Adrenal gland (tissue), 12 donors: ENCODE data around the gene SLC7A14. TPM values are rescaled to one million over a fixed set of nuclear protein-coding genes. Genes with fewer than 3 reads are reported as not detected.

ENCODE experiments used
- DNase-seq, 7 donors: peaks; one replicate each; pipeline ENCODE4 v3.0.0-alpha.2; 2019 to 2020
- H3K27ac ChIP-seq, 5 donors: fragments of 200-600 bp; sonication (generic) in 4 of 5; 1 replicate in 3 of 5; 2 replicates in 2 of 5; pipeline versions ENCODE4 v1.5.1 to v1.8.0; 2016 to 2020; ENCODE audit warnings: mild to moderate bottlenecking in 1 of 5
- H3K27me3 ChIP-seq: fragments of 200-600 bp; 2 replicates; pipeline ENCODE4 v1.8.0; 2021
- H3K36me3 ChIP-seq, 2 donors: fragments of 200-600 bp; replicated peaks in 1 of 2; 1 replicate in 1 of 2; 2 replicates in 1 of 2; pipeline versions ENCODE4 v1.5.1 to v1.8.0; 2018 to 2022
- H3K4me1 ChIP-seq, 2 donors: fragments of 200-600 bp; replicated peaks in 1 of 2; 1 replicate in 1 of 2; 2 replicates in 1 of 2; pipeline versions ENCODE4 v1.5.1 to v1.8.0; 2018 to 2021
- H3K4me3 ChIP-seq, 4 donors: fragments of 200-600 bp; sonication (generic) in 3 of 4; one replicate each; pipeline ENCODE4 v1.5.1; 2016 to 2018
- H3K9me3 ChIP-seq, 3 donors: fragments of 200-600 bp; sonication (generic) in 1 of 3; replicated peaks in 1 of 3; 1 replicate in 2 of 3; 2 replicates in 1 of 3; pipeline versions ENCODE4 v1.5.1 to v1.8.0; 2016 to 2021
- POLR2A ChIP-seq, 2 donors: fragments of 450-650 bp; IDR thresholded peaks; one replicate each; pipeline ENCODE4 v1.6.1; 2017; ENCODE audit warnings: antibody characterized with exemption in 2 of 2, mild to moderate bottlenecking in 2 of 2, moderate library complexity in 1 of 2
- WGBS, 4 donors: extraction: QIAGEN DNeasy Blood & Tissue Kit in 2 of 4; methylation state at CpG; one replicate each; pipeline versions ENCODE4 v1.1.5 to v1.1.7; 2013 to 2017; 5-methylcytosine and 5-hydroxymethylcytosine counted together
- intact Hi-C, 2 donors: fragments of 100-400 bp; cut with DNase I; formaldehyde crosslinking; loops; one replicate each; pipeline versions ENCODE4 v1.14.1 to v1.15.0; 2022 to 2023
- polyA plus RNA-seq, 3 donors: library from polyadenylated mRNA; stranded (reverse); fragments of 200-250 nt in 2 of 3; fragments of 350-450 nt in 1 of 3; fragmentation: Illumina TruSeq in 1 of 3; extraction: RNeasy Lipid Tissue Mini Kit (QIAGEN cat#74804) in 1 of 3; gene quantifications; one replicate each; pipeline ENCODE4 v1.2.3, GENCODE V29; 2013 to 2014
- total RNA-seq, 9 donors: library from RNA; depleted of rRNA in 4 of 9; stranded (reverse); fragments of >200 nt in 4 of 9; fragments of 120-200 nt in 1 of 9; fragmentation: NEBNext Ultra II Directional in 1 of 9; extraction: Animal tissue kit (Norgen Biotek cat#: 25700) in 1 of 9; gene quantifications; one replicate each; pipeline versions ENCODE4 v1.1.0 to v1.2.4, GENCODE V29; 2013 to 2023
- TF ChIP-seq, protein P1 (sequence below), 6 experiments: fragments of 450-650 bp in 4 of 6; fragments of 200-600 bp in 2 of 6; sonication (generic) in 1 of 6; IDR thresholded peaks; 1 replicate in 5 of 6; 2 replicates in 1 of 6; pipeline versions ENCODE4 v1.5.1 to v1.8.0; 2016 to 2021; ENCODE audit warnings: antibody characterized with exemption in 6 of 6, mild to moderate bottlenecking in 2 of 6, moderate library complexity in 1 of 6
- donor health status: healthy with polysubstance abuse.
- donor health status: Bipolar disorder and iron deficiency.
- donor health status: DM: yes; HTN: yes; CAD: no.
- donor health status: DM: no; HTN: no; CAD: no.
- donor health status: DM: no; HTN: no; CAD: no.
- donor health status: DM: yes; HTN: yes; CAD: no.

The SLC7A14 gene
- total and polyA plus RNA-seq, 12 donors, result 0.03 to 3.8 (median 0.48) TPM; not detected in 1

- no peak for DNase-seq
- TF ChIP-seq, protein P1, sequence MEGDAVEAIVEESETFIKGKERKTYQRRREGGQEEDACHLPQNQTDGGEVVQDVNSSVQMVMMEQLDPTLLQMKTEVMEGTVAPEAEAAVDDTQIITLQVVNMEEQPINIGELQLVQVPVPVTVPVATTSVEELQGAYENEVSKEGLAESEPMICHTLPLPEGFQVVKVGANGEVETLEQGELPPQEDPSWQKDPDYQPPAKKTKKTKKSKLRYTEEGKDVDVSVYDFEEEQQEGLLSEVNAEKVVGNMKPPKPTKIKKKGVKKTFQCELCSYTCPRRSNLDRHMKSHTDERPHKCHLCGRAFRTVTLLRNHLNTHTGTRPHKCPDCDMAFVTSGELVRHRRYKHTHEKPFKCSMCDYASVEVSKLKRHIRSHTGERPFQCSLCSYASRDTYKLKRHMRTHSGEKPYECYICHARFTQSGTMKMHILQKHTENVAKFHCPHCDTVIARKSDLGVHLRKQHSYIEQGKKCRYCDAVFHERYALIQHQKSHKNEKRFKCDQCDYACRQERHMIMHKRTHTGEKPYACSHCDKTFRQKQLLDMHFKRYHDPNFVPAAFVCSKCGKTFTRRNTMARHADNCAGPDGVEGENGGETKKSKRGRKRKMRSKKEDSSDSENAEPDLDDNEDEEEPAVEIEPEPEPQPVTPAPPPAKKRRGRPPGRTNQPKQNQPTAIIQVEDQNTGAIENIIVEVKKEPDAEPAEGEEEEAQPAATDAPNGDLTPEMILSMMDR (IDR thresholded peaks at IDR 0.05), result no peak
- no peak for TF ChIP-seq POLR2A (IDR thresholded peaks at IDR 0.05)
- intact Hi-C loops, result no loop called here
- Histone ChIP-seq H3K9me3 (no peaks in the 10 kb centered on the region), H3K4me1 (peaks cover 0 to 7% of the 10 kb centered on the region in 2 donors), H3K27me3 (no peaks in the 10 kb centered on the region), H3K4me3 (no peak overlapping the region), H3K36me3 (no peaks in the 10 kb centered on the region), H3K27ac (no peak overlapping the region)
- 49 to 94% (median 90%) methylated on average over 4 of the region's 4 CpGs for WGBS, 4 donors
Observed at GRCh38 chr3:170508839-170509238, 77.0 kb downstream of the SLC7A14 start.

GRCh38 chr3:170508291-170508690 is 77.6 kb downstream of the SLC7A14 start:
- intact Hi-C loops, result no loop called here
- Histone ChIP-seq H3K36me3 (no peaks in the 10 kb centered on the region), H3K9me3 (no peaks in the 10 kb centered on the region), H3K27me3 (no peaks in the 10 kb centered on the region), H3K27ac (no peak overlapping the region), H3K4me1 (peaks cover 0 to 7% of the 10 kb centered on the region in 2 donors), H3K4me3 (no peak overlapping the region)
- no peak for TF ChIP-seq POLR2A (IDR thresholded peaks at IDR 0.05)
- TF ChIP-seq, protein P1 (IDR thresholded peaks at IDR 0.05), result no peak
- WGBS, 4 donors, result 95 to 98% (median 97%) methylated on average over 5 of the region's 5 CpGs
- DNase-seq, result no peak

GRCh38 chr3:170507063-170507462 is 78.8 kb downstream of the SLC7A14 start:
- intact Hi-C loops, result no loop called here
- TF ChIP-seq POLR2A (IDR thresholded peaks at IDR 0.05), result no peak
- TF ChIP-seq, protein P1 (IDR thresholded peaks at IDR 0.05), result no peak
- 89 to 96% (median 95%) methylated on average over 3 of the region's 3 CpGs for WGBS, 4 donors
- Histone ChIP-seq H3K4me1 (peaks cover 0 to 7% of the 10 kb centered on the region in 2 donors), H3K27me3 (no peaks in the 10 kb centered on the region), H3K4me3 (no peak overlapping the region), H3K27ac (no peak overlapping the region), H3K36me3 (no peaks in the 10 kb centered on the region), H3K9me3 (no peaks in the 10 kb centered on the region)
- DNase-seq, result no peak

- H3K4me3 ChIP-seq, result no peak overlapping the region
- H3K9me3 ChIP-seq, result no peaks in the 10 kb centered on the region
- DNase-seq, result no peak
- intact Hi-C loops, result no loop called here
- no peaks in the 10 kb centered on the region for H3K36me3 ChIP-seq
- 14 to 25% (median 19%) methylated on average over 2 of the region's 2 CpGs for WGBS, 4 donors
- TF ChIP-seq, protein P1 (IDR thresholded peaks at IDR 0.05), result no peak
- TF ChIP-seq POLR2A (IDR thresholded peaks at IDR 0.05), result no peak
- H3K27me3 ChIP-seq, result no peaks in the 10 kb centered on the region
- H3K4me1 ChIP-seq, result peaks cover 0 to 7% of the 10 kb centered on the region in 2 donors
- no peak overlapping the region for H3K27ac ChIP-seq
Observed at GRCh38 chr3:170506556-170506955, 79.3 kb downstream of the SLC7A14 start.
